Right lobe of liver (tissue), 6 donors: Measurements from ENCODE around the gene EPHA6. TPM values are rescaled to one million over a fixed set of nuclear protein-coding genes. Genes with fewer than 3 reads are reported as not detected.

Source experiments
- ATAC-seq, 4 donors: fragments of 200-7000 bp; cut with Tn5 transposase; one replicate each; pipeline ENCODE4 v1.9.1; 2020; ENCODE audit warnings: mild to moderate bottlenecking in 4 of 4, moderate library complexity in 4 of 4
- DNase-seq, 3 donors: peaks; one replicate each; pipeline ENCODE4 v3.0.0-alpha.2; 2020
- H3K27ac ChIP-seq, 3 donors: fragments of 200-600 bp; one replicate each; pipeline ENCODE4 v1.8.0; 2022
- H3K27me3 ChIP-seq, 2 donors: fragments of 200-600 bp; one replicate each; pipeline ENCODE4 v1.8.0; 2022
- H3K36me3 ChIP-seq, 4 donors: fragments of 200-600 bp; sonication (generic) in 1 of 4; one replicate each; pipeline versions ENCODE4 v1.5.1 to v1.8.0; 2017 to 2022; ENCODE audit warnings: control low read depth in 1 of 4
- H3K4me1 ChIP-seq, 4 donors: fragments of 200-600 bp; sonication (generic) in 1 of 4; one replicate each; pipeline versions ENCODE4 v1.5.1 to v1.8.0; 2017 to 2022; ENCODE audit warnings: control low read depth in 1 of 4
- H3K4me3 ChIP-seq, 3 donors: fragments of 200-600 bp; one replicate each; pipeline ENCODE4 v1.8.0; 2022
- H3K9me3 ChIP-seq, 4 donors: fragments of 200-600 bp; sonication (generic) in 1 of 4; one replicate each; pipeline versions ENCODE4 v1.5.1 to v1.8.0; 2017 to 2022; ENCODE audit warnings: control low read depth in 1 of 4
- POLR2A ChIP-seq: fragments of 450-650 bp; IDR thresholded peaks from one replicate; pipeline ENCODE4 v1.6.1; 2017; ENCODE audit warnings: antibody characterized with exemption, mild to moderate bottlenecking
- WGBS: methylation state at CpG from one replicate; pipeline ENCODE4 v1.1.6; 2018; ENCODE audit warnings: low coverage, low lambda C conversion rate; ENCODE audit not compliant: insufficient coverage; ENCODE audit errors: missing lambda C conversion rate; 5-methylcytosine and 5-hydroxymethylcytosine counted together
- intact Hi-C, 2 donors: fragments of 100-400 bp; cut with DNase I; formaldehyde crosslinking; loops; one replicate each; pipeline versions ENCODE4 v1.11.2 to v1.14.1; 2022
- total RNA-seq, 6 experiments: library from RNA; depleted of rRNA in 2 of 6; stranded (reverse); fragments of >200 nt in 2 of 6; fragmentation: NEBNext Ultra II Directional in 3 of 6; extraction: Animal tissue kit (Norgen Biotek cat#: 25700) in 3 of 6; gene quantifications; one replicate each; pipeline versions ENCODE4 v1.1.0 to v1.2.4, GENCODE V29; 2016 to 2023
- TF ChIP-seq, protein P1 (sequence below), 4 donors: fragments of 200-600 bp in 3 of 4; fragments of 450-650 bp in 1 of 4; IDR thresholded peaks; one replicate each; pipeline versions ENCODE4 v1.5.1 to v1.8.0; 2016 to 2022; ENCODE audit warnings: antibody characterized with exemption in 4 of 4, mild to moderate bottlenecking in 2 of 4
- donor health status: DM: no; HTN: yes; CAD: no.
- donor health status: DM: no; HTN: no; CAD: no.
- donor health status: DM: no; HTN: no; CAD: no.
- donor health status: DM: no; HTN: yes; CAD: no.
- donor health status: DM: no; HTN: yes; CAD: no.

Gene EPHA6
- total RNA-seq, 6 experiments from 2014 or later = not detected

DNA sequence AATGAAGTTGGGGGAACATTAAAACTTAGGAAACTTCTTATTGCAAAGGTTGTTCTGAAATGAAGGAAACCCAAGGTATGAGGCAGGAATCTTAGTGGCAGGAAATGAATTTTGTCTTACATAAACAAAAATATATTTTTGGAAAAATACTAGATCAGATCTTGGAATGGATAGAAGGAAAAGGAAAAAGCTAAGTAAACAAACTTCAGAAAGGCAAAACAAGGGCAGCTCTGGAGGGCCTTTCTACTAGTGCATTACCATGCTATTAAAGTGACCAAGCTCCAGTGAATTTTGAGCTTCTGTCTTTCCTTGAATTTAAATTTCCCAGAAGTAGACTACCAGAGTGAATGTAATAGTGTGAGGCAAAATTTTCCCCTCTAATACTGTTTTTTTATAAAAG is 963.8 kb downstream of the EPHA6 start:
- no peak overlapping the region for H3K4me3 ChIP-seq
- H3K36me3 ChIP-seq = no peaks in the 10 kb centered on the region
- no peak overlapping the region for H3K27ac ChIP-seq
- ATAC-seq (no peak), DNase-seq (no peak)
- TF ChIP-seq, protein P1, sequence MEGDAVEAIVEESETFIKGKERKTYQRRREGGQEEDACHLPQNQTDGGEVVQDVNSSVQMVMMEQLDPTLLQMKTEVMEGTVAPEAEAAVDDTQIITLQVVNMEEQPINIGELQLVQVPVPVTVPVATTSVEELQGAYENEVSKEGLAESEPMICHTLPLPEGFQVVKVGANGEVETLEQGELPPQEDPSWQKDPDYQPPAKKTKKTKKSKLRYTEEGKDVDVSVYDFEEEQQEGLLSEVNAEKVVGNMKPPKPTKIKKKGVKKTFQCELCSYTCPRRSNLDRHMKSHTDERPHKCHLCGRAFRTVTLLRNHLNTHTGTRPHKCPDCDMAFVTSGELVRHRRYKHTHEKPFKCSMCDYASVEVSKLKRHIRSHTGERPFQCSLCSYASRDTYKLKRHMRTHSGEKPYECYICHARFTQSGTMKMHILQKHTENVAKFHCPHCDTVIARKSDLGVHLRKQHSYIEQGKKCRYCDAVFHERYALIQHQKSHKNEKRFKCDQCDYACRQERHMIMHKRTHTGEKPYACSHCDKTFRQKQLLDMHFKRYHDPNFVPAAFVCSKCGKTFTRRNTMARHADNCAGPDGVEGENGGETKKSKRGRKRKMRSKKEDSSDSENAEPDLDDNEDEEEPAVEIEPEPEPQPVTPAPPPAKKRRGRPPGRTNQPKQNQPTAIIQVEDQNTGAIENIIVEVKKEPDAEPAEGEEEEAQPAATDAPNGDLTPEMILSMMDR (IDR thresholded peaks at IDR 0.05) = no peak
- TF ChIP-seq POLR2A = no peak
- intact Hi-C loops = no loop called here
- H3K27me3 ChIP-seq = no peaks in the 10 kb centered on the region
- no peaks in the 10 kb centered on the region for H3K9me3 ChIP-seq
- no peaks in the 10 kb centered on the region for H3K4me1 ChIP-seq

- intact Hi-C loops = loop anchor here (5.0 kb wide), 1 partner anchor 229 kb away; no protein-coding TSS in a partner anchor
These were observed 979.1 kb downstream of the EPHA6 start for GRCh38 chr3:97793420-97794019.

DNA sequence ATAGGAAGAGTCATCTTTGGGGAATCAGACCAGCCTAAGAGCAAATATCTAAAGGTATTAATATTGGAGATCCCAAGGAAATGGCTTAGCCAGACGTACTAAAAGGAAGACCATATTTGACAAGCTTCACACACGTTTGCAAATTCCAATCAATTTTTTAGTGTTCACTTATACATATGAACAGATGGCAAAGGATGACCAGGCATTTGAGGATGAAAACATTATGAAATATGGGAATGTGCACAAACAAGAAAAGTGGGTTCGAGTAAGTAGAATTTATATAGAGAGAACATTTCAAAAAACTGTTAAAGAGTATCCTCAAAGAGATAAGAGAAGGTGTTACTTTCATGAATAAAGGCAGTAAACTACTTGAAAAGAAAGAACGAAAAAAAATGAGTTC is 981.6 kb downstream of the EPHA6 start:
- Histone ChIP-seq H3K27me3 (no peaks in the 10 kb centered on the region), H3K36me3 (no peaks in the 10 kb centered on the region), H3K4me1 (no peaks in the 10 kb centered on the region), H3K4me3 (no peak overlapping the region), H3K27ac (no peak overlapping the region), H3K9me3 (no peaks in the 10 kb centered on the region)
- no peak for TF ChIP-seq POLR2A
- TF ChIP-seq, protein P1 (IDR thresholded peaks at IDR 0.05) = no peak
- WGBS = 81% methylated on average over 4 of the region's 4 CpGs
- no peak for ATAC-seq
- intact Hi-C loops = no loop called here
- no peak for DNase-seq

More at GRCh38 chr3:97793420-97794019, 979.1 kb downstream of the EPHA6 start:
- H3K27me3 ChIP-seq = no peaks in the 10 kb centered on the region
- H3K4me3 ChIP-seq = no peak overlapping the region
- TF ChIP-seq POLR2A = no peak
- TF ChIP-seq, protein P1 (IDR thresholded peaks at IDR 0.05) = peak; percentile 82 to 86 (median 82)
- ATAC-seq (peak; percentile 76 to 87 (median 81)), DNase-seq (no peak)
- no peaks in the 10 kb centered on the region for H3K4me1 ChIP-seq
- H3K36me3 ChIP-seq = no peaks in the 10 kb centered on the region
- H3K27ac ChIP-seq = no peak overlapping the region
- H3K9me3 ChIP-seq = no peaks in the 10 kb centered on the region
